ENCODE measurements around the gene RFK. TPM values are rescaled to one million over a fixed set of nuclear protein-coding genes. Genes with fewer than 3 reads are reported as not detected.

Gene RFK
- total and polyA plus RNA-seq, 2 donors from 2014 or later = 20.6 to 40.3 TPM

DNA sequence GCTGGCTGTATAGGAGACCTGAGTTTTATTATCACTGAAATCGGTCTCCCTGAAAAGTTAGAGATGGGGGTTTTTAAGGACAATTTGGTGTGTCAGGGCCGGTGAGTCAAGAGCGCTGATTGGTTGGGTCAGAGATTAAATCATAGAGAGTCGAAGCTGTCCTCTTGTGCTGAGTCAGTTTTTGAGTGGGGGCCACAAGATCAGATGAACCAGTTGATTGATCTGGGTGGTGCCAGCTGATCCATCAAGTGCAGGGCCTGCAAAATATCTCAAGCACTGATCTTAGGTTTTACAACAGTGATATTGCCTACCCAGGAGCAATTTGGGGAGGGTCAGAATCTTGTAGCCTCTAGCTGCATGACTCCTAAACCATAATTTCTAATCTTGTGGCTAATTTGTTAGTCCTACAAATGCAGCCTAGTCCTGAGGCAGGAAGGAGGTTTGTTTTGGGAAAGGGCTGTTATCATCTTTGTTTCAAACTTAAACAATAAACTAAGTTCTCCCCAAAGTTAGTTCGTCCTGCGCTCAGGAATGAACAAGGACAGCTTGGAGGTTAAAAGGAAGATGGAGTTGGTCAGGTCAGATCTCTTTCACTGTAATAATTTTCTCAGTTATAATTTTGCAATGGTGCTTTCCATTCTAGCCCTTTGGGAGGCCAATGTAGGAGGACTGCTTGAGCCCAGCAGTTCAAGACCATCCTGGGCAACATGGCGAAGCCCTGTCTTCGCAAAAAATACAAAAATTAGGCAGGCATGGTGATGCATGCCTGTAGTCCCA, 31.6 kb upstream of the RFK start:
- no peak overlapping the region for H3K9ac ChIP-seq (ENCODE audit: low read length in 3 of 3)
- FAIRE-seq = no peak
- no peaks in the 10 kb centered on the region for H3K9me3 ChIP-seq (ENCODE audit: control insufficient read depth in 2 of 3, insufficient read depth in 1 of 3, low read length in 3 of 3)
- no peak overlapping the region for H3K27ac ChIP-seq (ENCODE audit: low read depth in 2 of 2, low read length in 2 of 2)
- DNase-seq = no peak
- intact Hi-C loops (cut with DNase I) = no loop called here
- no peak overlapping the region for H3K4me3 ChIP-seq (ENCODE audit: low read length in 3 of 3)
- no peaks in the 10 kb centered on the region for H3K4me1 ChIP-seq (ENCODE audit: control insufficient read depth in 2 of 3, insufficient read depth in 2 of 3, low read depth in 1 of 3, low read length in 3 of 3)
- H3K36me3 ChIP-seq (ENCODE audit: control insufficient read depth in 2 of 3, insufficient read depth in 3 of 3, low read length in 3 of 3) = no peaks in the 10 kb centered on the region
- no peak for TF ChIP-seq CTCF (IDR thresholded peaks at IDR 0.05; ENCODE audit: borderline replicate concordance, extremely low read depth, insufficient read depth)
- H3K27me3 ChIP-seq (ENCODE audit: control insufficient read depth, insufficient read depth, low read length) = no peaks in the 10 kb centered on the region

DNA sequence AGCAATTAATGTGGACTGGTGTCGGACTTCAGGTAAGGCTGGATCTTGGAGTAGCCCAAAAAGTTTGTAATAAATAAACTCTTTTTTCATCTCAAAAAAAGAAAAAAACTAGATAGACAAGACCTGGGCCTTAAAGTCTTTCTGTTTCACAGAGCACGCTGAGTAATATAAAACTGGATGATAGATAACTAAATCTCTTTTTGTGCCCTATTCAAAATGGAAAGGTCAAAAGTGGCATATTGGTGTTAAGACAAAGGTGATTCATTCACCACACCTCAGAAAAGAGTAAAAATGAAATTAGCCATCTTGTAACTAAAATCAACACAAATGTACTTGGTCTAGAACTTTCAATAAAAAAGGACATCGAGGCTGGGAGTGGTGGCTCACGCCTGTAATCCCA, 30.3 kb upstream of the RFK start:
- Histone ChIP-seq H3K4me1 (ENCODE audit: control insufficient read depth in 2 of 3, insufficient read depth in 2 of 3, low read depth in 1 of 3, low read length in 3 of 3) (no peaks in the 10 kb centered on the region), H3K27me3 (ENCODE audit: control insufficient read depth, insufficient read depth, low read length) (no peaks in the 10 kb centered on the region), H3K9ac (ENCODE audit: low read length in 3 of 3) (no peak overlapping the region), H3K36me3 (ENCODE audit: control insufficient read depth in 2 of 3, insufficient read depth in 3 of 3, low read length in 3 of 3) (no peaks in the 10 kb centered on the region), H3K4me3 (ENCODE audit: low read length in 3 of 3) (no peak overlapping the region), H3K27ac (ENCODE audit: low read depth in 2 of 2, low read length in 2 of 2) (no peak overlapping the region), H3K9me3 (ENCODE audit: control insufficient read depth in 2 of 3, insufficient read depth in 1 of 3, low read length in 3 of 3) (no peaks in the 10 kb centered on the region)
- intact Hi-C loops (cut with DNase I) = no loop called here
- TF ChIP-seq CTCF (IDR thresholded peaks at IDR 0.05; ENCODE audit: borderline replicate concordance, extremely low read depth, insufficient read depth) = no peak
- no peak for FAIRE-seq
- DNase-seq = no peak

GRCh38 chr9:76423216-76424177, 29.3 kb upstream of the RFK start:
- no peaks in the 10 kb centered on the region for H3K36me3 ChIP-seq (ENCODE audit: control insufficient read depth in 2 of 3, insufficient read depth in 3 of 3, low read length in 3 of 3)

More at GRCh38 chr9:76423216-76424177, 29.3 kb upstream of the RFK start:
- DNase-seq (no peak), FAIRE-seq (no peak)
- no peak overlapping the region for H3K4me3 ChIP-seq (ENCODE audit: low read length in 3 of 3)
- no peaks in the 10 kb centered on the region for H3K27me3 ChIP-seq (ENCODE audit: control insufficient read depth, insufficient read depth, low read length)
- no peak for TF ChIP-seq CTCF (IDR thresholded peaks at IDR 0.05; ENCODE audit: borderline replicate concordance, extremely low read depth, insufficient read depth)
- H3K27ac ChIP-seq (ENCODE audit: low read depth in 2 of 2, low read length in 2 of 2) = no peak overlapping the region
- H3K4me1 ChIP-seq (ENCODE audit: control insufficient read depth in 2 of 3, insufficient read depth in 2 of 3, low read depth in 1 of 3, low read length in 3 of 3) = no peaks in the 10 kb centered on the region
- no peaks in the 10 kb centered on the region for H3K9me3 ChIP-seq (ENCODE audit: control insufficient read depth in 2 of 3, insufficient read depth in 1 of 3, low read length in 3 of 3)
- intact Hi-C loops (cut with DNase I) = no loop called here
- H3K9ac ChIP-seq (ENCODE audit: low read length in 3 of 3) = no peak overlapping the region
